ENCODE data around the gene CAMK2G.

GRCh38 chr10:73888514-73888913, 14.2 kb upstream of the CAMK2G start:
- TF ChIP-seq CTCF (IDR thresholded peaks at IDR 0.05) (no peak), EP300 (IDR thresholded peaks at IDR 0.05) (no peak)
